IPS DF 4.7 (cell line): Measurements from ENCODE around the gene UBL4A.

ENCODE experiments used
- DNase-seq: peaks from one replicate; pipeline ENCODE4 v3.0.0-alpha.2; 2013; ENCODE audit warnings: low spot score; ENCODE audit errors: extremely low read depth

Gene UBL4A

DNA sequence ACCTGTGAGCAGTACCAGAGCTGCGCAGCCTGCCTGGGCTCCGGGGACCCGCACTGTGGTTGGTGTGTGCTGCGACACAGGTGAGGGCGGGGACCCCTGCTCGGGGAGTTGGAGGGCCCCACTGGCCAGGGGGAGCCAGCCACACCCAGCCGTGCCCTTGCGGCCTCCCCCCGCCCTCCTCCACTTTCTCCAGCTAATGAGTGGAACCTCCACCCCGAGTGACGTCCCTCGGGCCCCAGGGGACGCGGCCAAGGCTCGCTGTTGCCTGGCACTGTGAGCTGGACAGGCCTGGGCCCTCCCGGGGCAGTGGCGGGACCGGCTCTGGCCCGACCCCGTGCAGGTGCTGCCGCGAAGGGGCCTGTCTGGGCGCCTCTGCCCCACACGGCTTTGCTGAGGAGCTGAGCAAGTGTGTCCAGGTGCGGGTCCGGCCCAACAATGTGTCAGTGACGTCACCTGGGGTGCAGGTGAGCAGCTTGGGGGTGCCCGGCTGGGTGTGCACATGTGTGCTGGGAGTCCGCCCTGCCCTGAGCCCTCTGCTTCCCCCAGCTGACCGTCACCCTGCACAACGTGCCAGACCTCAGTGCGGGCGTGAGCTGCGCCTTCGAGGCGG lies 22.7 kb downstream of the UBL4A start:
- no peak for DNase-seq

- DNase-seq: no peak
These were observed 24.0 kb downstream of the UBL4A start for GRCh38 chrX:154462396-154462795.

- DNase-seq: no peak
These were observed 26.1 kb downstream of the UBL4A start for GRCh38 chrX:154460326-154460725.

- no peak for DNase-seq
These were observed 26.6 kb downstream of the UBL4A start for GRCh38 chrX:154459832-154460231.

- DNase-seq: no peak
These were observed 27.2 kb downstream of the UBL4A start for GRCh38 chrX:154458954-154459778.

GRCh38 chrX:154458116-154458953 lies 28.1 kb downstream of the UBL4A start, which contains the start of gene PLXNA3:
TSS of gene PLXNA3 (plus strand) at chrX:154458281. CDS start at chrX:154460184, 1,903 bp downstream.
- DNase-seq: no peak

- DNase-seq: no peak
These were observed 28.8 kb downstream of the UBL4A start for GRCh38 chrX:154457491-154458115.

GRCh38 chrX:154452823-154453222 lies 33.6 kb downstream of the UBL4A start:
- no peak for DNase-seq

DNA sequence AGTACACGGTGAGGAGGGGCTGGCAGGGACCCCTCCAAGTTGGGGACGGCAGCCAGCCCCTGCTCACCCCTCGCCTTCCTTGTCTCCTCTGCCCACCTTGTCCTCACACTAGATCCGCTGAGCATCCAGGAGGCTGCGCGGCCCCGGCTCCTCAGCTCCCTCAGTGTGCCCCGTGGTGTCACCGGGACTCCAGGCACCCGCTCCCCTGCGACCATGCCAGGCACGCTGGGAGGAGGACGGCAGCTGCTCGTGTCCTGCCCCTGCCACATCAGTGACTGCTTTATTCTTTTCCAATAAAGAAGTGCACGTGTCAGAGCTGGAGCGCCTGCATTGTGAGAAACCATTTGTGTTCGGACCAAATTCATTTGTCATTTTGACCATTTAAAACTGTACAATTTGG lies 36.1 kb downstream of the UBL4A start:
- no peak for DNase-seq

DNA sequence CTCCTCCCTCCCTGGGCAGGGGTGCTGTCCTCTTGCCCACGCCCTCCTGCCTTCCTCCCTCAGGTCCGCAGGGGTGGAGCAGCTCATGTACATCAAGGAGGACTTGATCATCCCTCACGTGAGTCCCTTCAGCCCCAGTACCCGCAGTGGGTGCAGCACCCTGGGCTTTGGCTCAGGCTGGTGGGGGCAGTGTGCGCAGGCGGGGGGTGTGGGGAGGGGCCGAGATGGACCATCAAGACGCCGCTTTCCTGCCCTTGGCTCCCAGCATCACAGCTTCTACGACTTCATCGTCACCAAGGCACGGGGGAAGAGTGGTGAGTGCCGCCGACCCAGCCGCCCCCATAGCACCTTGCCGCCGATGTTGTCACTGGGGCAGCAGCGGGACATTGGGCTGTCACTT lies 36.8 kb downstream of the UBL4A start:
- DNase-seq: no peak

GRCh38 chrX:154448484-154448883 lies 37.9 kb downstream of the UBL4A start:
- no peak for DNase-seq

DNA sequence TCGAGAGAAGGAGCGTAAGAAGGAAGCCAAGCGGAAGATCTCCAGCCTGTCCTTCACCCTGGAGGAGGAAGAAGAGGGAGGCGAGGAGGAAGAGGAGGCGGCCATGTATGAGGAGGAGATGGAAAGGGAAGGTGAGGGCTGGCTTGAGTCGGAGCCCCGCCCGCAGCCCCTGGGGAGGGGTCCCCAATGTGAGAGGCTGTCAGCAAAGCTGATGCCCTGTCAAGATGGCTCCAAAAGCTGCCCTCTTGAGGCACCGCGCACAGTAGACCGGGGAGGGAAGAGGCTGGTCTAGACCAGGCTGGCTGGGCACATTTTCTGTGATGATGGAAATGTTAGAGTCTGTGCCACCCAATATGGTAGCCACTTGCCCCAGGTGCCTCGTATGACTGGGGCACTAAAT lies 40.0 kb downstream of the UBL4A start:
- DNase-seq: no peak

DNA sequence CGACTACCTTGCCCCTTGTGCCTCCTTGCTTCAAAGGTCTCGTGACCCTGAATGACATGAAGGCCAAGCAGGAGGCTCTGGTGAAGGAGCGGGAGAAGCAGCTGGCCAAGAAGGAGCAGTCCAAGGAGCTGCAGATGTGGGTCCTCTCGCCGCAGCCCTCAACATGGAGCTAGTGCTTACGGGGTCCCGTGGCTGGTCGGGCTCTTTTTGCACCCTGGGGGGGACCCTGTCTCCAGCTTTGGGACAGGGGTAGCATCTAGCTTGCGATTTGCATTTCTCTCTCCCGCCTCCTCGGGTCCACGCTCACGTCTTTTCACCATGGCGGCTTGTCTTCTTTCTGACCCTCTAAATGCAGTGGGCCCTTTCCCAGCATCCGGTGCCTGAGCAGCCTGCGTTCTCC lies 40.6 kb downstream of the UBL4A start:
- DNase-seq: no peak

- DNase-seq: no peak
These were observed 41.6 kb downstream of the UBL4A start for GRCh38 chrX:154444755-154445246.

DNA sequence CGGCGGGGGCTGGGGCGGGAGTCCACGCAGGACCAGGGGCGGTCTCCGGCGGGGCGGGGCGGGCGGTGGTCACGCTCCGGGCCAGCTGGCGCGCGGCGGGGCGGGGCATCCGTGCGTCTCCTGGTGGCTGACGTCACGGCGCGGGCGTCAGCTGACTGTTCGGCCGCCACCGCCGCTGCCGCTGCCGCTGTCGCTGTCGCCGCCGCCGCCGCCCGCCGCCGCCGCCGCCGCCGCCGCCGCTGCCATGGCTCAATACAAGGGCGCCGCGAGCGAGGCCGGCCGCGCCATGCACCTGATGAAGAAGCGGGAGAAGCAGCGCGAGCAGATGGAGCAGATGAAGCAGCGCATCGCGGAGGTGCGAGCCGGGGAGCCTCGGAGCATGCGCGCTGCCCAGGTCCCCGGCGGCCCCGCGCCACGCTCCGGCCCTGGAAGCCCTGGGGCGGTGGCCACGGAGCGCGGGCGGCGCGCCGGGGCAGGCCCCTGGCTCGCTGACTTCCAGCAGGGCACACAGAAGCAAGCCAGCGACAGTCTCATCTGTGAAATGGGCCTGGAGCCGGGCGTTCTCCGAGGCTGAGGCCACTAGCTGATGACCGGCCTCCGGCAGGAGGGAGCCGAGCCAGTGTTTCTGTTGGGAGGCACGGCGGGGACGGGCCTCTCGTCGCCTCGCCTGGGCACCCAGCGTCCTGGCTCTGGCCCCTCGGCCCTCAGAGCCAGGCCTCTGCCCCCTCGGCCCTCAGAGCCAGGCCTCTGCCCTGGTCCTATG lies 42.2 kb downstream of the UBL4A start, which contains the start of gene FAM50A:
Gene FAM50A (plus strand): TSS at position 150 of the 763 bp plus-strand sequence. CDS start 95 bp downstream, at position 245.
- no peak for DNase-seq

DNA sequence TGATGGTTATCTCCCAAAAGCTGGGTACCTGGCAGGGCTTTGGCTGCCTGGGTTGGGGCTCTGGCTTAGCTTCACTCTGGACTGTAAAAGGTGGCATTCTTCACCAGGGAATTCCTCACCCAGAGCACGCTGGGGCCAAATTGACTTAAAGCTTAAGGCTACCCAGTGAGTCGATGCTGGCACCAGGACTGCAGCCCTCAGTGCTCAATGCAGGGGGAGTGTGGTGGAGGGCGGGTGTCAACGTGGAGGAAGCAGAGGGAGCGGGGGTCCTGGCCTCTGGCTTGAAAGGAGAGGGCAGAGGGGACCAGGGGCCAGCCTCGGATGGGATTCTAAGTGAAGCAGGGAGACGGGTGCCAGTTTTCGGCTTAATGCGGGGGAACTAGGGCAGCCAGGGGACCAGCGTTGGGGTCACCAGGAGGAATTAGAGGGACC lies 42.9 kb downstream of the UBL4A start:
- DNase-seq: no peak

- DNase-seq: no peak
These were observed 44.3 kb downstream of the UBL4A start for GRCh38 chrX:154441984-154442707.

- no peak for DNase-seq
These were observed 44.9 kb downstream of the UBL4A start for GRCh38 chrX:154441564-154441963.

DNA sequence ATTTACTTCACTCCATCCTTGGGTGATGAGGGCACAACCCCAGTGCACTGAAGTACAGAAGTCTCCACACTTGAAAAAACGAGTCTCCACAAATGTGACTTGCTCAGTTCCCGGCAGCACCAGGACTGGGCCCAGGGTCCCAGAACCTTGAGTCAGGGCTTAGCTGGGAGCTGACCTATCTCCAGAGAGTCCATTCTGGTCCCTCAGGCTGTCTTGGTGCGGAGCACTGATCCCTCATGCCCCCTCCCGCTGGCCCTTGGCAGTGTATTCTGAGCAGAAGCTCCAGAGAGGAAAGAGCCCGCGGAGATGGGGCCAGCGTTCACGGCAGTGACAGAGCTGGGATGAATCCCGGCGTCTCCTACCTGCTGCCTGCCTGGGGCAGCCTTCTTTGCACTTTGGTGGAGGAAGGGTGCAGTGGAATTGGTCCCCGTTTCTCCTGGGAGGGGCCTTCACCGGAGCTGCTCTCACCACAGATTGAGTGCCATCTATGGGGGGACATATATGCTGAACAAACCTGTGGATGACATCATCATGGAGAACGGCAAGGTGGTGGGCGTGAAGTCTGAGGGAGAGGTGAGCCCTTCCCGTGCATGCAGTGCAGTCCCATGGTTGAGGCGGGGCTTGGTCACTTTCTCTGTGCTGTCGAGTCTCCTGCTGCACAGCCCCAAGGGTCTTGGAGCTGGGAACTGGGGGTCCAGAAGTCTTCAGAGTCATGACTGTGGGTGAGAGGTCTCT lies 45.6 kb downstream of the UBL4A start:
- DNase-seq: no peak
